Renal cortical epithelial cell (primary cell): Measurements from ENCODE around the gene C5. TPM values are rescaled to one million over a fixed set of nuclear protein-coding genes. Genes with fewer than 3 reads are reported as not detected.
"Not testable (repeated sequence)": the region's sequence is repeated elsewhere in the genome, so short reads cannot be mapped to it uniquely, and the experiment has no call there.

ENCODE experiments used
- DNase-seq: peaks from one replicate; pipeline ENCODE4 v3.0.0-alpha.2; 2011; ENCODE audit warnings: low read depth
- total RNA-seq: library from RNA; depleted of rRNA; stranded (reverse); fragments of >200 nt; gene quantifications from 2 replicates; pipeline ENCODE4 v1.2.3, GENCODE V29; 2014

Gene C5
- total RNA-seq, 1 donor from 2014 or later = 2.6 TPM

GRCh38 chr9:120979797-120980196 is 70.3 kb downstream of the C5 start:
- DNase-seq = no peak

GRCh38 chr9:120978987-120979386 is 71.1 kb downstream of the C5 start:
- no peak for DNase-seq

GRCh38 chr9:120977321-120977720 is 72.8 kb downstream of the C5 start:
- no peak for DNase-seq

GRCh38 chr9:120974921-120975320 is 75.2 kb downstream of the C5 start:
- DNase-seq = no peak

GRCh38 chr9:120974181-120974580 is 75.9 kb downstream of the C5 start:
- DNase-seq = no peak

GRCh38 chr9:120971938-120972337 is 78.1 kb downstream of the C5 start:
- DNase-seq = no peak

- DNase-seq = not testable (repeated sequence)
Measured at GRCh38 chr9:120971471-120971870, 78.6 kb downstream of the C5 start.

GRCh38 chr9:120970244-120970643 is 79.8 kb downstream of the C5 start:
- DNase-seq = no peak

- no peak for DNase-seq
Measured at GRCh38 chr9:120966013-120966369, 84.1 kb downstream of the C5 start.

- DNase-seq = no peak
Measured at GRCh38 chr9:120965344-120966012, 84.6 kb downstream of the C5 start.

- no peak for DNase-seq
Measured at GRCh38 chr9:120961936-120962335, 88.1 kb downstream of the C5 start.

- no peak for DNase-seq
Measured at GRCh38 chr9:120960001-120960400, 90.1 kb downstream of the C5 start.

- DNase-seq = no peak
Measured at GRCh38 chr9:120956862-120957261, 93.2 kb downstream of the C5 start.

- DNase-seq = no peak
Measured at GRCh38 chr9:120951960-120952618, 98.0 kb downstream of the C5 start.

GRCh38 chr9:120950421-120951388 is 99.4 kb downstream of the C5 start:
- DNase-seq = peak; percentile 73

- DNase-seq = no peak
Measured at GRCh38 chr9:120949290-120949689, 100.8 kb downstream of the C5 start.

- no peak for DNase-seq
Measured at GRCh38 chr9:120948824-120949223, 101.3 kb downstream of the C5 start.

GRCh38 chr9:120947222-120947621 is 102.9 kb downstream of the C5 start:
- peak; percentile 59 for DNase-seq

- DNase-seq = no peak
Measured at GRCh38 chr9:120946259-120946658, 103.8 kb downstream of the C5 start.

GRCh38 chr9:120944948-120945347 is 105.1 kb downstream of the C5 start:
- DNase-seq = no peak

- no peak for DNase-seq
Measured at GRCh38 chr9:120944434-120944843, 105.6 kb downstream of the C5 start.

- DNase-seq = no peak
Measured at GRCh38 chr9:120942186-120943001, 107.7 kb downstream of the C5 start.
